ENCODE measurements around the gene MPZL2. TPM values are rescaled to one million over a fixed set of nuclear protein-coding genes. Genes with fewer than 3 reads are reported as not detected.

MPZL2 gene
- total and polyA plus RNA-seq, 2 of the 8 experiments (the other 6 are each of a cell fraction or from before 2014, with no cell fraction given) = 2.4 to 3.2 TPM

GRCh38 chr11:118227865-118228785 is 36.0 kb downstream of the MPZL2 start:
- Histone ChIP-seq H3K14ac (ENCODE audit: insufficient read length) (no peak overlapping the region), H3K27ac (ENCODE audit: low read depth, low read length) (no peak overlapping the region), H3K4me3 (ENCODE audit: extremely low read depth in 1 of 4, insufficient read depth in 2 of 4, low read depth in 3 of 4, low read length in 4 of 4) (no peak overlapping the region), H4K8ac (ENCODE audit: extremely low read depth, insufficient read depth, low read length) (no peak overlapping the region), H3K79me2 (ENCODE audit: control insufficient read depth in 1 of 2, insufficient read depth in 2 of 2, low read length in 2 of 2) (no peaks in the 10 kb centered on the region), H3K18ac (ENCODE audit: extremely low read depth, low read length) (no peak overlapping the region), H3K23ac (ENCODE audit: insufficient read length) (no peak overlapping the region), H3K27me3 (replicated peaks in 1 of 4; ENCODE audit: control insufficient read depth in 3 of 4, extremely low read depth in 1 of 4, insufficient read depth in 3 of 4, low read length in 3 of 4) (no peaks in the 10 kb centered on the region; a peak in 1 of 7 replicates), H2AK5ac (ENCODE audit: low read depth, low read length) (no peak overlapping the region), H3K9me3 (ENCODE audit: insufficient read depth in 2 of 2, low read depth in 1 of 2, low read length in 1 of 2) (no peaks in the 10 kb centered on the region), H3K4me2 (ENCODE audit: insufficient read depth in 1 of 2, low read depth in 2 of 2, low read length in 2 of 2) (no peak overlapping the region), H3K79me1 (ENCODE audit: low read depth, low read length) (no peaks in the 10 kb centered on the region), H2BK120ac (replicated peaks; ENCODE audit: low read depth, low read length) (no peak overlapping the region), H2BK12ac (ENCODE audit: low read depth, low read length) (no peak overlapping the region), H2BK20ac (ENCODE audit: low read length) (no peak overlapping the region), H3K9ac (replicated peaks in 1 of 4; ENCODE audit: extremely low read depth in 1 of 4, low read depth in 3 of 4, low read length in 3 of 4) (no peak overlapping the region), H4K5ac (ENCODE audit: insufficient read length, low read depth, low read length) (no peak overlapping the region), H2AFZ (ENCODE audit: low read length) (no peak overlapping the region), H3K4me1 (replicated peaks in 1 of 4; ENCODE audit: control insufficient read depth in 3 of 4, insufficient read depth in 4 of 4, low read length in 3 of 4) (no peaks in the 10 kb centered on the region), H4K91ac (replicated peaks; ENCODE audit: insufficient read length, low read length) (no peak overlapping the region), H3K36me3 (ENCODE audit: control insufficient read depth in 2 of 4, insufficient read depth in 4 of 4, low read length in 3 of 4) (no peaks in the 10 kb centered on the region), H3K56ac (replicated peaks; ENCODE audit: insufficient read length, low read depth, low read length) (no peak overlapping the region), H3K23me2 (ENCODE audit: low read depth, low read length) (no peaks in the 10 kb centered on the region), H4K20me1 (replicated peaks in 1 of 2; ENCODE audit: control insufficient read depth in 1 of 2, insufficient read depth in 2 of 2, low read length in 2 of 2) (no peaks in the 10 kb centered on the region), H2BK15ac (ENCODE audit: low read length) (no peak overlapping the region), H2BK5ac (ENCODE audit: low read depth, low read length) (no peak overlapping the region), H3K4ac (replicated peaks; ENCODE audit: insufficient read length, low read depth, low read length) (no peak overlapping the region)
- no peak for TF ChIP-seq TAF1 (IDR thresholded peaks at IDR 0.05; ENCODE audit: low read depth, low read length)
- no peak for TF ChIP-seq RNF2 (IDR thresholded peaks at IDR 0.05; ENCODE audit: borderline replicate concordance, low read depth, low read length, missing control alignments, poor library complexity, severe bottlenecking)
- TF ChIP-seq JUN (IDR thresholded peaks at IDR 0.05; ENCODE audit: low read depth, low read length) = no peak
- no peak for TF ChIP-seq PHF8 (conservative IDR thresholded peaks at IDR 0.05; ENCODE audit: low read depth, low read length)
- no peak for TF ChIP-seq SAP30 (IDR thresholded peaks at IDR 0.05; ENCODE audit: insufficient read depth, insufficient replicate concordance, low read length)
- TF ChIP-seq, protein P1, sequence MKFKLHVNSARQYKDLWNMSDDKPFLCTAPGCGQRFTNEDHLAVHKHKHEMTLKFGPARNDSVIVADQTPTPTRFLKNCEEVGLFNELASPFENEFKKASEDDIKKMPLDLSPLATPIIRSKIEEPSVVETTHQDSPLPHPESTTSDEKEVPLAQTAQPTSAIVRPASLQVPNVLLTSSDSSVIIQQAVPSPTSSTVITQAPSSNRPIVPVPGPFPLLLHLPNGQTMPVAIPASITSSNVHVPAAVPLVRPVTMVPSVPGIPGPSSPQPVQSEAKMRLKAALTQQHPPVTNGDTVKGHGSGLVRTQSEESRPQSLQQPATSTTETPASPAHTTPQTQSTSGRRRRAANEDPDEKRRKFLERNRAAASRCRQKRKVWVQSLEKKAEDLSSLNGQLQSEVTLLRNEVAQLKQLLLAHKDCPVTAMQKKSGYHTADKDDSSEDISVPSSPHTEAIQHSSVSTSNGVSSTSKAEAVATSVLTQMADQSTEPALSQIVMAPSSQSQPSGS (IDR thresholded peaks at IDR 0.05; ENCODE audit: low read length) = no peak
- no peak for TF ChIP-seq SP1 (IDR thresholded peaks at IDR 0.05; ENCODE audit: low read depth, low read length)
- TF ChIP-seq NANOG (IDR thresholded peaks at IDR 0.05; ENCODE audit: insufficient read depth, low read depth, low read length, poor library complexity, severe bottlenecking) = no peak
- no peak for TF ChIP-seq JUND (IDR thresholded peaks at IDR 0.05; ENCODE audit: low read length)
- 91% methylated on average over 8 of the region's 8 CpGs; no CpG with 5 or more reads in 1 of the 2 experiments for WGBS, 2 experiments (ENCODE audit: extremely low coverage in 1 of 2, insufficient coverage in 1 of 2, insufficient read length in 1 of 2, insufficient replicate concordance in 2 of 2, low coverage in 1 of 2, low lambda C conversion rate in 2 of 2, missing lambda C conversion rate in 1 of 2)
- POLR2A ChIA-PET (ENCODE audit: partially characterized antibody) = no interaction called here
- DNase-seq (ENCODE audit: low read depth in 1 of 2, low spot score in 2 of 2) (no peak), FAIRE-seq (no peak)
- CTCF ChIA-PET (ENCODE audit: partially characterized antibody) = no interaction called here

All from H1 (cell line).